Activated CD4-positive, alpha-beta T cell treated with anti-CD3 and anti-CD28 coated beads for 24 hours (primary cell): ENCODE data around the gene RIN3.

Source experiments
- DNase-seq, 2 donors: peaks; one replicate each; pipeline ENCODE4 v3.0.0-alpha.2; 2020; ENCODE audit warnings: low read depth in 2 of 2

Gene RIN3, protein sequence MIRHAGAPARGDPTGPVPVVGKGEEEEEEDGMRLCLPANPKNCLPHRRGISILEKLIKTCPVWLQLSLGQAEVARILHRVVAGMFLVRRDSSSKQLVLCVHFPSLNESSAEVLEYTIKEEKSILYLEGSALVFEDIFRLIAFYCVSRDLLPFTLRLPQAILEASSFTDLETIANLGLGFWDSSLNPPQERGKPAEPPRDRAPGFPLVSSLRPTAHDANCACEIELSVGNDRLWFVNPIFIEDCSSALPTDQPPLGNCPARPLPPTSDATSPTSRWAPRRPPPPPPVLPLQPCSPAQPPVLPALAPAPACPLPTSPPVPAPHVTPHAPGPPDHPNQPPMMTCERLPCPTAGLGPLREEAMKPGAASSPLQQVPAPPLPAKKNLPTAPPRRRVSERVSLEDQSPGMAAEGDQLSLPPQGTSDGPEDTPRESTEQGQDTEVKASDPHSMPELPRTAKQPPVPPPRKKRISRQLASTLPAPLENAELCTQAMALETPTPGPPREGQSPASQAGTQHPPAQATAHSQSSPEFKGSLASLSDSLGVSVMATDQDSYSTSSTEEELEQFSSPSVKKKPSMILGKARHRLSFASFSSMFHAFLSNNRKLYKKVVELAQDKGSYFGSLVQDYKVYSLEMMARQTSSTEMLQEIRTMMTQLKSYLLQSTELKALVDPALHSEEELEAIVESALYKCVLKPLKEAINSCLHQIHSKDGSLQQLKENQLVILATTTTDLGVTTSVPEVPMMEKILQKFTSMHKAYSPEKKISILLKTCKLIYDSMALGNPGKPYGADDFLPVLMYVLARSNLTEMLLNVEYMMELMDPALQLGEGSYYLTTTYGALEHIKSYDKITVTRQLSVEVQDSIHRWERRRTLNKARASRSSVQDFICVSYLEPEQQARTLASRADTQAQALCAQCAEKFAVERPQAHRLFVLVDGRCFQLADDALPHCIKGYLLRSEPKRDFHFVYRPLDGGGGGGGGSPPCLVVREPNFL

GRCh38 chr14:92513204-92513965 lies at the start of gene RIN3:
Gene RIN3 (plus strand): TSS chr14:92513781. CDS start chr14:92513933, 152 bp downstream.
- DNase-seq = peak in 1 of 2 donors; percentile 11

DNA sequence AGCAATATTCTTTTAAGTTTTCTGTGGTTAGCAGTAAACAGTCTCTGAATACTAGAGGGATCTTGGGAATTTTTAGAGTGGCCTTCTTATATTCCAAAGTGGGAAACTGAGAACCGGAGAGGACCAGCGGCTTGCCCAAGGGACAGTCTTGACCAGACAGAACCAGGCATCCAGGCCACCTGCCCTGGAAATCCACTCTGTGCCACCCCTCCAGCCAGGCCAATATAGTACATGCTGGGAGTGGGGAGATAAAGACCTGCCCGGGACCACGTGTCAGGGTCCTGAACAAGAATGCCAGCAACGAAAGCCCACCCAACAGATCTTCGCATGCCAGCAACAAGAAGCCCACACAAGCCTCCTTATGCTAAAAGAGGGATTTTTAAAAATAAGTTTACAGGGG lies 49.4 kb upstream of the RIN3 start:
- DNase-seq = no peak

GRCh38 chr14:92464716-92465115 lies 48.9 kb upstream of the RIN3 start:
- no peak for DNase-seq

GRCh38 chr14:92465353-92466055 lies 48.1 kb upstream of the RIN3 start:
- DNase-seq = no peak

DNA sequence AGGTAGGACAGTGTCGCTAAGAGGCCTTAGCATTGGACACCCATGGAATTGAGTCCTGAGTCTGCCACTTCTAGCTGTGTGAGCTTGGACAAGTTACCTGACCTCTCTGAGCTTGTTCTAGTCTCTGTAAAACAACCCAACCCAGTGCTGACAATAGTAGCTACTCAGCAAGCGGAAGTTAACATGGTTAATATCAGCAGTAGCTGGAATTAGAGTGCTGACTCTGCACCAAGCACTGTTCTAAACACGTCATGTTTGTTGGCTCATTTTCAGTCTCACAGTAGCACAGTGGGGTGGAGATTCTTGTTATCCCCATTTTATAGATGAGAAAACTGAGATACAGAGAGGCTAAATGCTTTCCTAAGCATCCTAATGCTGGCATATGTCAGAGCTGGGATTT lies 47.5 kb upstream of the RIN3 start:
- DNase-seq = no peak

GRCh38 chr14:92469515-92469914 lies 44.1 kb upstream of the RIN3 start:
- no peak for DNase-seq

GRCh38 chr14:92470215-92470614 lies 43.4 kb upstream of the RIN3 start:
- no peak for DNase-seq

GRCh38 chr14:92470811-92471210 lies 42.8 kb upstream of the RIN3 start:
- no peak for DNase-seq

DNA sequence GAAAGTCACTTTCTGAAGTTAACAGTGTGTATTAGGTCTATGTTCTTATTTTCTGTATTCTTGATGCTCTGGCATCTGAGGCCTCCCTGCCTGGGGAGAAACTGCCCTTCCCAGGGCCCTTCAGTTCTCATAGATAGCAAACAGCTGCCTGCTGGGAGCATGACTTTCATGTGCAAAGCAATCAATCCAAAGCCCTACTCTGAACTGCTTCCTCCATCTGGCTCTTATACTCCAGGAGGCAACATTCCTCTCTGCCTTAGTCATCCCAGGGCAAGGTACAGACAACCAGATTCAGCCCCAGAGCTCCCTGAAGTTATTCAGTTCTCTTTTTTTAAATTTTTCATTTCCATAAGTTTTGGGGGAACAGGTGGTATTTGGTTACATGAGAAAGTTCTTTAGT lies 41.7 kb upstream of the RIN3 start:
- no peak for DNase-seq

DNA sequence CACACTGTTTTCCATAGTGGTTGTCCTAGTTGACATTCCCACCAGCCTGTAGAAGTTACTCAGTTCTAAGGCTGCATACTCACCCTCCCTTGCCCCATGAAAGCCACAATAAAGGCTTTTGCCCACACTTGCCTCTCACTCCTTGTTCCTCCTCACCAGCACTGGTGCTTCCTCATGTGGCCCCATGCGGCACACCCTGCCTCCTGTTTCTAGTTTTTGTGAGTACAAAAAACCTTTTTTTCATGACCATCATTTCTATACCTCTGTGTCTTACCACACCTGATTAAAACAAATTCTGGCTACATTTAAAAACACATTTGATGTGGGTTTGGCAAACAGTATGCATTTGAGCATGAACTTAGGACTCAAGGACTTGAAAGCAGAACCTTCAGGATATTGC lies 40.7 kb upstream of the RIN3 start:
- no peak for DNase-seq

DNA sequence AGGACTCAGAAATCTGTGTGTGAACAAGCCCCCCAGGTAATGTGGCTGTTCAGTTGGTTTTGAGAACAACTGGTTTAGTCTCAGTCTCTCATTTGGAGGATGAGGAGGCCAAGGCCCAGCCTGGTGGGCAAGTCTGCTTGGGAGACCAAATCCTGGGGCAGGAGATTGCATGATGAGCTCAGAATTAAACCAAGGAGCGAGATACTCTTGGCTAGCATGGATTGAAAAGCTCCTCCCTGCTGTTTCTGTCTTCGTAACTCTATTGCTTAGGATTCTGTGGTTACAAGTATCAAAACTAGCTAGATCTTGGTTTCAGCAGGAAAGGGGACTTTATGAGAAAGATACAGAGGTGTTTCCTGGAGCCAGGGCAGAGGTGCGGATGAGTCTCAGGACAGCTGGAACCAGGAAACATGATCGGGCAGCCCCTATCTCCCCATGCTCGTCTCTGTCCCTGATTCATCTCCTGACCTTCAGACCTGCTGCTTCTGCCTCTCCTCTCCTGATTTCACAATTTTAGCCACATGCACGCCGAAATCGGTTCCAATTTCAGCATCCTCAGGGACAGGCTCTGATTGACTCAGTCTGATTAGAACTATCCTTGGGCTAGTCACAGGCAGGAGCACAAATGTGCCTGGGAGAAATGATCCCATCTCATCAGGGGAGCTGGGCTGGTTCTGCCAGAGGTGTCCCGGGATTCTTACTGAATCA lies 40.2 kb upstream of the RIN3 start:
- DNase-seq = no peak

DNA sequence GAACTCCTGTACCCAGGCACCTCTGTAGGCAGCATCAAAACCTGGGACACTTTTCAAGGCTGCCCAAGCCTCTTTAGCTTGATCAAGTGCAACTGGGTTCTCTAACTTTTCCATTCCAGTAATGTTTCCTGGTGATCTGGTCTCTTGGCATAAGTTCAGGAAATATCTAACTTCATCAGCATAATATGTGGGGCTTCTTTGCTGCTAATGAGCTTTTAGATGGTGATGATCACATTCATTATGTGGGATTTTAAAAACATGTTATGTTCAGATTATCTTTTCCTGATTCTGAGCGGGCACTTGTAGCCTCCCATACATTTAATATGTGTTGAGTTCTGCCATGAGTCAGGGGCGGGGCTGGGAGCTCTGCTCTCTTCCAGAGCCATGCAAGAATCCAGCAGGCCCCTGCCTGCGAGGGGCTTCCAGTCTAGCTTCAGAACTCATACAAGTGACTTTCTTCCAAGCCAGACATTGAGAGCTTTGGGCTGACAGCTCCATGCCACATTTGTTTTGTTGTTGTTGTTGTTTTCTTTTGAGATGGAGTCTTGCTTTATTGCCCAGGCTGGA lies 39.5 kb upstream of the RIN3 start:
- DNase-seq = no peak

GRCh38 chr14:92475037-92475436 lies 38.5 kb upstream of the RIN3 start:
- DNase-seq = no peak

DNA sequence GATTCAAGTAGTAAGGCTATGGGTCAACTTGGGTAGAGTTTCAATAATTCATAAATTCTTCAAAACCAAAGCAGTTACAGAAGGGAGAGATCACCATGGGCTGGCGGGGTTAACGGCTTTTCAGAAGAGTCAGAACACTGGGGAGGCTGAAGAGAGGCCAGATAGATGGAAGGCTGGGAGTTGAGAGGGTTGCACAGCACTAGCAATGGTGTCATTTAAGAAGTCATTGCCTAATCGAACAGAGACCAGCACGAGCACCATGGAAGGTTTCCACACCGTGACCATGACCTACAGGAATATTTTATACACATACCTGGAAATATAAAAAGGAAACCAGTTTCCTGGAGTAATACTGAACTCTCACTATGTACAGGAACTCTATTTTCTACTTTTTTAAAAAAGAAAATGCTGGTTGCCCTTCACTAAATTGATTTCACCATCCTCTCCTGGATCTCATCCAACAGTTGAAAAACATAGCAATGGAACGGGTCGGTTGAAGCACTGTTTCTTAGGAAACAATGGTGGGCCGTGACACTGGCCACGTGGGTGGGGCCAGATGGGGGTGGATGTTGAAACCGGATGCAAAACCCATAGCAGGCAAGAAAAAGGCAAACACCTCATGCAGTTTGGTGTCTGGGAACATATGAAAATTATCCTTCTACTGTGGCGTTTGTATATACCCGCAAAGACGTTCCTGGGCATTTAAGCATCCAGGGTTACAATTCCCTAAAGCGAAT lies 38.0 kb upstream of the RIN3 start:
- DNase-seq = no peak

DNA sequence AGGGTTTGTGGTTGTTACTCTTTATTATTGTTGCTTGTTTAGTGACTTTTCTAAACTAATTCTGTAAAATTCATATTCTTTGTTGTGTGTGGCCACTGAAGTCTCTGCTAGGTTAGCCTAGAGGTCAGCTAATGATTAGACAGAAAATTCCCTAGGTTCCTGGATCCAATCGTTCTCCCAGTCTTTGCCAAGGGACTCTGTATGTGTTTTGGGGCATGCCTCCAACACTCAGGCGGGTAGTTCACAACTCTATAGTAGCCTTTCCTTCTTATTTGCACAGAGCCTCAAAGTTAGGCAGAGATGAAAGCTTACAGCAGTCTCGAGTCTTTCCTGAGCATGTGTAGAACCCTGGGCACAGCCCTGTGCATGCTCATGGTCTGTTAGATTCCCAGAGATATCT lies 32.7 kb upstream of the RIN3 start:
- DNase-seq = no peak

DNA sequence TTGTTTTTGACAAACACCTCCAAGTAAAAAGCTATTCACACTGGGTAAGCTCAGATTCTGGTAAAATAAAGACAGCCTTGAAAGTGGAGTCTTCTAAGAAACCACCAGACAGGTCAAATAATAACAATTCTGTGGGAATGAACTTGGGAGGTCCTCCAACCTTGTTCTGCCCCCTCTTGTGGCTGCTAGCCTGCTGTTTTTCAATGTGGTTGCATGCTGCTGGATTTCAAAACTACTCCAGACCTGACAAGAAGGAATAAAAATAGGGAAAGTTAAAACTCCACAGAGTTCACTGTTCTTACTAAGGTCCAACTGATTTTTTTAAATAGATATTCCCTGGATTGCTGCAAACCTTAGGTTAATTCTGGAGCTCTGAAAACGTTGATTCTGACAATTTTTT lies 32.2 kb upstream of the RIN3 start:
- DNase-seq = no peak

- no peak for DNase-seq
Measured at GRCh38 chr14:92481811-92482555, 31.6 kb upstream of the RIN3 start.

- no peak for DNase-seq
Measured at GRCh38 chr14:92482621-92483319, 30.8 kb upstream of the RIN3 start.
